Measurements from ENCODE around the gene SPIB.

The SPIB gene

DNA sequence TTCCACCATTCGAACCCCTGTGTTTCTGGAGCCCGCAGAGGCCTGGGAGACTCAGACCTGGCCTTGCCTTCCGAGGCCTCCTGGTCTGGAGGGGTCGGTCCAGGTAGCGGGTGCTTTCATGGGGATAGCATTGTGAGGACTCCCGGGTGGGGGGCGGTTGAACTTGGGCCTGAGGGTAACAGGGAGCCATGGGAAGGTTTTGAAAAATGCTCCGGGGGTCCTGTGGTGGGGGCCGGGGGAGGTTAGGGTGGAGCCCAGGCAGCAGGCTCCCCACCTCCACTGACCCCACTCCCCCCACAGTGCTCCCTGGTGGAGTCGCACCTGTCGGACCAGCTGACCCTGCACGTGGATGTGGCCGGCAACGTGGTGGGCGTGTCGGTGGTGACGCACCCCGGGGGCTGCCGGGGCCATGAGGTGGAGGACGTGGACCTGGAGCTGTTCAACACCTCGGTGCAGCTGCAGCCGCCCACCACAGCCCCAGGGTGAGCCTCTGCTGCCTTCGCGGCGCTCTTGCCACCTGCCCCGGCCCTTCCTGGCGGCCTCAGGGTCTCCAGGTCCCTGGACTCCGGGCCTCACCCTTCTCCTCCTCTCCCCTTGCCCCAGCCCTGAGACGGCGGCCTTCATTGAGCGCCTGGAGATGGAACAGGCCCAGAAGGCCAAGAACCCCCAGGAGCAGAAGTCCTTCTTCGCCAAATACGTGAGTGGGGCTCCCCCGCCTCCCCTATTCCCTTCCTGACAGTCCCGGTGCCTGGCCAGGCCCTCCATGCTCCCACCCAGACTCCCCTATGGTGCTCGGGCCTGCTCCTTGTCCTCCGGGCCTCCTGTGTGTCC, 61.8 kb downstream of the SPIB start:
- Histone ChIP-seq H3K36me3 (no peaks in the 10 kb centered on the region), H3K27me3 (ENCODE audit: insufficient read depth, low read depth, severe bottlenecking) (no peaks in the 10 kb centered on the region), H3K4me3 (ENCODE audit: low read depth, low read length) (no peak overlapping the region), H3K9me3 (ENCODE audit: severe bottlenecking) (no peaks in the 10 kb centered on the region), H3K27ac (no peak overlapping the region)
- TF ChIP-seq, protein P1, sequence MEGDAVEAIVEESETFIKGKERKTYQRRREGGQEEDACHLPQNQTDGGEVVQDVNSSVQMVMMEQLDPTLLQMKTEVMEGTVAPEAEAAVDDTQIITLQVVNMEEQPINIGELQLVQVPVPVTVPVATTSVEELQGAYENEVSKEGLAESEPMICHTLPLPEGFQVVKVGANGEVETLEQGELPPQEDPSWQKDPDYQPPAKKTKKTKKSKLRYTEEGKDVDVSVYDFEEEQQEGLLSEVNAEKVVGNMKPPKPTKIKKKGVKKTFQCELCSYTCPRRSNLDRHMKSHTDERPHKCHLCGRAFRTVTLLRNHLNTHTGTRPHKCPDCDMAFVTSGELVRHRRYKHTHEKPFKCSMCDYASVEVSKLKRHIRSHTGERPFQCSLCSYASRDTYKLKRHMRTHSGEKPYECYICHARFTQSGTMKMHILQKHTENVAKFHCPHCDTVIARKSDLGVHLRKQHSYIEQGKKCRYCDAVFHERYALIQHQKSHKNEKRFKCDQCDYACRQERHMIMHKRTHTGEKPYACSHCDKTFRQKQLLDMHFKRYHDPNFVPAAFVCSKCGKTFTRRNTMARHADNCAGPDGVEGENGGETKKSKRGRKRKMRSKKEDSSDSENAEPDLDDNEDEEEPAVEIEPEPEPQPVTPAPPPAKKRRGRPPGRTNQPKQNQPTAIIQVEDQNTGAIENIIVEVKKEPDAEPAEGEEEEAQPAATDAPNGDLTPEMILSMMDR (IDR thresholded peaks at IDR 0.05; ENCODE audit: low read depth, low read length), result no peak
- DNase-seq, result no peak
